Ishikawa (cell line): Measurements from ENCODE around the gene CCDC194.

Experiments used
- CEBPB ChIP-seq: IDR thresholded peaks from 2 replicates; pipeline ENCODE4 v1.6.1; 2012
- TAF1 ChIP-seq: IDR thresholded peaks from 2 replicates; pipeline ENCODE4 v1.6.1; 2012; ENCODE audit warnings: low read depth, mild to moderate bottlenecking
- TCF12 ChIP-seq: IDR thresholded peaks from 2 replicates; pipeline ENCODE4 v1.6.1; 2012; ENCODE audit warnings: low read depth

GRCh38 chr19:17398902-17399527 is 5.0 kb upstream of the CCDC194 start:
- TF ChIP-seq TCF12, result no peak
- no peak for TF ChIP-seq CEBPB
- TF ChIP-seq TAF1, result no peak
